SK-N-SH treated with all-trans-retinoic acid at 6 μM for 48 hours (cell line): ENCODE data around the gene SNIP1.

Experiments
- BACH2 ChIP-seq: fragments of 250-450 bp; sonication (Bioruptor Pico); IDR thresholded peaks from 2 replicates; pipeline ENCODE4 v1.9.0; 2021; ENCODE audit warnings: mild to moderate bottlenecking, borderline replicate concordance
- GLIS3 ChIP-seq: fragments of 250-450 bp; sonication (Bioruptor Pico); IDR thresholded peaks from 2 replicates; pipeline ENCODE4 v1.5.0; 2020; ENCODE audit warnings: mild to moderate bottlenecking, moderate library complexity
- OSR1 ChIP-seq: fragments of 250-450 bp; sonication (Bioruptor Pico); IDR thresholded peaks from 2 replicates; pipeline ENCODE4 v1.8.0; 2022; ENCODE audit warnings: moderate library complexity, mild to moderate bottlenecking, inconsistent platforms
- TCF4 ChIP-seq: fragments of 250-450 bp; sonication (Bioruptor Pico); IDR thresholded peaks from 2 replicates; pipeline ENCODE4 v1.8.0; 2021; ENCODE audit warnings: mild to moderate bottlenecking, moderate library complexity, borderline replicate concordance
- ZNF565 ChIP-seq: fragments of 450-650 bp; formaldehyde crosslinking; conservative IDR thresholded peaks from 2 replicates; pipeline ENCODE4 v1.5.0; 2020; ENCODE audit warnings: low read depth, mild to moderate bottlenecking, moderate library complexity
- TF ChIP-seq, protein P1 (sequence below): fragments of 250-450 bp; sonication (Bioruptor Pico); IDR thresholded peaks from 2 replicates; pipeline ENCODE4 v1.5.1; 2020; ENCODE audit warnings: low read depth, mild to moderate bottlenecking, moderate library complexity
- TF ChIP-seq, protein P2 (sequence below): fragments of 250-450 bp; sonication (Bioruptor Pico); IDR thresholded peaks from 2 replicates; pipeline ENCODE4 v1.8.0; 2020; ENCODE audit warnings: mild to moderate bottlenecking, moderate library complexity, borderline replicate concordance

DNA sequence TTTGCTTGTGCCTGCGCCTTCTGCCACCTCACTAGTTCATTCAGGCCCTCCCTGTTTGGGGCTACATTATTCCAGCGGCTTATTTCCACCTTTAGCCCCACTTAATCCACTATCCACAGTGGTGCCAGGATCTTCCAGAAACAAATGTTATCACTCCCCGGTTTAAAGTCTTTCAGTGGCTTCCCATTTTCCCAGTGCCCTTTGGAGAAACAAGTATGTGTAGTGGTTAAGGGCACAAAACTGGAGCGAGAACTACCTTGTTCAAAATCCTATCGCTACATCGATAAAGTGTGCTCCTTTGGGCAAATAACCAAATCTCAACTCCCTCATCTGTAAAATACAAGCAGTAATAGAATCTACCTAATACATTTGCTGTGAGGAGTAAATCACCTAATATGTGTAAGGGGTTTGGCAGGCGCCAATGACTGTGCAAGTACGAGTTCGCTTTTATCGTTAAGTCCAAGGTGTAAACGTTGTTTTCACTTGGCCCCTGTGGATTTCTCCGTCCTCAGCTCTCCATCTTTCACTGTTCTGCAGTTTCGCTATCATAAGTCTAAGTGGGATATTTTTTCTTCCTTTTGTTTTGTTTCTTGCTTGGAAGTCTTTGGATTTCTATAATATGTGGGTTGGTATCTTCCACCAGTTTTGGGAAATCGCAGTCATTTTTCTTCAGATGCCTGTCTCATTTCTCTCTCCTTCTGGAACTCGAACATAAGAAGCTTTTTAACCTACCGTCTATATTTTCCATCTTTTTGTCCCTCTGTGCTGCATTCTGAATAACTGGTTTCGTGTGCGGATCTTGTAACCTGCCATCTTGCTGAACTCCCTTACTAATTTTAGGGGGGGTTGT, 38.7 kb downstream of the SNIP1 start:
- TF ChIP-seq BACH2 (CRISPR knock-in tag) (no peak), TCF4 (no peak), OSR1 (CRISPR knock-in tag) (no peak), ZNF565 (CRISPR knock-in tag) (no peak), GLIS3 (CRISPR knock-in tag) (no peak)
- TF ChIP-seq, protein P1, sequence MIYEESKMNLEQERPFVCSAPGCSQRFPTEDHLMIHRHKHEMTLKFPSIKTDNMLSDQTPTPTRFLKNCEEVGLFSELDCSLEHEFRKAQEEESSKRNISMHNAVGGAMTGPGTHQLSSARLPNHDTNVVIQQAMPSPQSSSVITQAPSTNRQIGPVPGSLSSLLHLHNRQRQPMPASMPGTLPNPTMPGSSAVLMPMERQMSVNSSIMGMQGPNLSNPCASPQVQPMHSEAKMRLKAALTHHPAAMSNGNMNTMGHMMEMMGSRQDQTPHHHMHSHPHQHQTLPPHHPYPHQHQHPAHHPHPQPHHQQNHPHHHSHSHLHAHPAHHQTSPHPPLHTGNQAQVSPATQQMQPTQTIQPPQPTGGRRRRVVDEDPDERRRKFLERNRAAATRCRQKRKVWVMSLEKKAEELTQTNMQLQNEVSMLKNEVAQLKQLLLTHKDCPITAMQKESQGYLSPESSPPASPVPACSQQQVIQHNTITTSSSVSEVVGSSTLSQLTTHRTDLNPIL (CRISPR knock-in tag), result no peak
- TF ChIP-seq, protein P2, sequence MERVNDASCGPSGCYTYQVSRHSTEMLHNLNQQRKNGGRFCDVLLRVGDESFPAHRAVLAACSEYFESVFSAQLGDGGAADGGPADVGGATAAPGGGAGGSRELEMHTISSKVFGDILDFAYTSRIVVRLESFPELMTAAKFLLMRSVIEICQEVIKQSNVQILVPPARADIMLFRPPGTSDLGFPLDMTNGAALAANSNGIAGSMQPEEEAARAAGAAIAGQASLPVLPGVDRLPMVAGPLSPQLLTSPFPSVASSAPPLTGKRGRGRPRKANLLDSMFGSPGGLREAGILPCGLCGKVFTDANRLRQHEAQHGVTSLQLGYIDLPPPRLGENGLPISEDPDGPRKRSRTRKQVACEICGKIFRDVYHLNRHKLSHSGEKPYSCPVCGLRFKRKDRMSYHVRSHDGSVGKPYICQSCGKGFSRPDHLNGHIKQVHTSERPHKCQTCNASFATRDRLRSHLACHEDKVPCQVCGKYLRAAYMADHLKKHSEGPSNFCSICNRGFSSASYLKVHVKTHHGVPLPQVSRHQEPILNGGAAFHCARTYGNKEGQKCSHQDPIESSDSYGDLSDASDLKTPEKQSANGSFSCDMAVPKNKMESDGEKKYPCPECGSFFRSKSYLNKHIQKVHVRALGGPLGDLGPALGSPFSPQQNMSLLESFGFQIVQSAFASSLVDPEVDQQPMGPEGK (CRISPR knock-in tag), result no peak
